BLaER1 (cell line): ENCODE measurements around the gene NLRC3.

Source experiments
- H3K27ac ChIP-seq: shearing (Covaris generic); formaldehyde crosslinking; 2 replicates; pipeline ENCODE4 v1.8.1; 2022
- H3K27me3 ChIP-seq: shearing (Covaris generic); formaldehyde crosslinking; 2 replicates; pipeline ENCODE4 v1.8.1; 2022
- H3K36me3 ChIP-seq: shearing (Covaris generic); formaldehyde crosslinking; 2 replicates; pipeline ENCODE4 v1.8.1; 2022
- H3K4me1 ChIP-seq: shearing (Covaris generic); formaldehyde crosslinking; 2 replicates; pipeline ENCODE4 v1.8.1; 2022
- H3K4me2 ChIP-seq: shearing (Covaris generic); formaldehyde crosslinking; 2 replicates; pipeline ENCODE4 v1.8.1; 2022
- H3K4me3 ChIP-seq: shearing (Covaris generic); formaldehyde crosslinking; 2 replicates; pipeline ENCODE4 v1.8.1; 2022
- H3K9ac ChIP-seq: shearing (Covaris generic); formaldehyde crosslinking; 2 replicates; pipeline ENCODE4 v1.8.1; 2022
- H3K9me3 ChIP-seq: shearing (Covaris generic); formaldehyde crosslinking; 2 replicates; pipeline ENCODE4 v1.8.1; 2022
- H4K20me1 ChIP-seq: shearing (Covaris generic); formaldehyde crosslinking; 2 replicates; pipeline ENCODE4 v1.8.1; 2022
- Cebpa-rat ChIP-seq: shearing (Covaris generic); IDR thresholded peaks from 2 replicates; pipeline ENCODE4 v1.8.1; 2022

NLRC3 gene

DNA sequence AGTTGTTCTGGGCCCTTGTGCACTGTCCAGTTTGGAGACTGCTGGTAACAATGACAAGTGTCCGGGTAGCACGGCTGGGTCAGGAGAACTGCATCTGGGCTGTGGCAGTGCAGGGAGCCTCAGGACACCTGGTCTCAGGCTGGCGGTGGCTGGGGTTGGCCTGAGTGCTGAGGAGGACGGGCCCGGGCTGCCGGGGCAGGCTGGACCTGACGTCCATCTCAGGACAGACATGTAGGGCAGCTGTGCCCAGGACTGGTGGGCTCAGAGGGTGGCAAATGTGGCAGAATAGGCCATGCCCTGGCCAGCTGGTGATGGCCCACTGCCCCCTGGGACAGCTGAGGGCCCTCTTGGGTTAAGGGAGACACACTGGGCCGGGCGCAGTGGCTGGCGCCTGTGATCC lies 4.2 kb upstream of the NLRC3 start:
- peak overlapping the region; percentile 87; the same call in 1 of the 2 replicates for H3K27ac ChIP-seq
- H3K4me3 ChIP-seq, result no peak overlapping the region
- peaks cover 27% of the 10 kb centered on the region for H3K36me3 ChIP-seq
- peaks cover 83% of the 10 kb centered on the region for H3K4me1 ChIP-seq
- H3K9ac ChIP-seq, result peak overlapping the region; percentile 38; the same call in 1 of the 2 replicates
- peak overlapping the region; percentile 98 for H3K4me2 ChIP-seq
- TF ChIP-seq Cebpa-rat, result no peak
- H4K20me1 ChIP-seq, result peaks cover 7% of the 10 kb centered on the region; the same call in 1 of the 2 replicates
- no peaks in the 10 kb centered on the region for H3K9me3 ChIP-seq
- no peaks in the 10 kb centered on the region for H3K27me3 ChIP-seq

- peak overlapping the region; percentile 60 for H3K9ac ChIP-seq
- peaks cover 7% of the 10 kb centered on the region; the same call in 1 of the 2 replicates for H4K20me1 ChIP-seq
- TF ChIP-seq Cebpa-rat, result no peak
- H3K4me3 ChIP-seq, result peak overlapping the region; percentile 43
- peaks cover 83% of the 10 kb centered on the region for H3K4me1 ChIP-seq
- peaks cover 27% of the 10 kb centered on the region for H3K36me3 ChIP-seq
- peak overlapping the region; percentile 98 for H3K4me2 ChIP-seq
- no peaks in the 10 kb centered on the region for H3K9me3 ChIP-seq
- no peaks in the 10 kb centered on the region for H3K27me3 ChIP-seq
- H3K27ac ChIP-seq, result peak overlapping the region; percentile 87
Measured at GRCh38 chr16:3580686-3581085, 3.5 kb upstream of the NLRC3 start.

- Histone ChIP-seq H3K27me3 (no peaks in the 10 kb centered on the region), H3K36me3 (peaks cover 27% of the 10 kb centered on the region), H3K4me2 (peak overlapping the region; percentile 98), H3K4me1 (peaks cover 83% of the 10 kb centered on the region), H3K27ac (peak overlapping the region; percentile 87), H3K4me3 (peak overlapping the region; percentile 43), H3K9ac (peak overlapping the region; percentile 65), H4K20me1 (peaks cover 7% of the 10 kb centered on the region; the same call in 1 of the 2 replicates), H3K9me3 (no peaks in the 10 kb centered on the region)
- no peak for TF ChIP-seq Cebpa-rat
Measured at GRCh38 chr16:3580251-3580651, 3.0 kb upstream of the NLRC3 start.

- Histone ChIP-seq H3K9me3 (no peaks in the 10 kb centered on the region), H3K36me3 (peaks cover 26% of the 10 kb centered on the region), H3K27me3 (no peaks in the 10 kb centered on the region), H3K4me2 (peak overlapping the region; percentile 98), H4K20me1 (peaks cover 7% of the 10 kb centered on the region; the same call in 1 of the 2 replicates), H3K4me1 (peaks cover 83% of the 10 kb centered on the region), H3K27ac (peak overlapping the region; percentile 87), H3K4me3 (peak overlapping the region; percentile 43), H3K9ac (peak overlapping the region; percentile 65)
- TF ChIP-seq Cebpa-rat, result no peak
Measured at GRCh38 chr16:3579776-3580175, 2.6 kb upstream of the NLRC3 start.

DNA sequence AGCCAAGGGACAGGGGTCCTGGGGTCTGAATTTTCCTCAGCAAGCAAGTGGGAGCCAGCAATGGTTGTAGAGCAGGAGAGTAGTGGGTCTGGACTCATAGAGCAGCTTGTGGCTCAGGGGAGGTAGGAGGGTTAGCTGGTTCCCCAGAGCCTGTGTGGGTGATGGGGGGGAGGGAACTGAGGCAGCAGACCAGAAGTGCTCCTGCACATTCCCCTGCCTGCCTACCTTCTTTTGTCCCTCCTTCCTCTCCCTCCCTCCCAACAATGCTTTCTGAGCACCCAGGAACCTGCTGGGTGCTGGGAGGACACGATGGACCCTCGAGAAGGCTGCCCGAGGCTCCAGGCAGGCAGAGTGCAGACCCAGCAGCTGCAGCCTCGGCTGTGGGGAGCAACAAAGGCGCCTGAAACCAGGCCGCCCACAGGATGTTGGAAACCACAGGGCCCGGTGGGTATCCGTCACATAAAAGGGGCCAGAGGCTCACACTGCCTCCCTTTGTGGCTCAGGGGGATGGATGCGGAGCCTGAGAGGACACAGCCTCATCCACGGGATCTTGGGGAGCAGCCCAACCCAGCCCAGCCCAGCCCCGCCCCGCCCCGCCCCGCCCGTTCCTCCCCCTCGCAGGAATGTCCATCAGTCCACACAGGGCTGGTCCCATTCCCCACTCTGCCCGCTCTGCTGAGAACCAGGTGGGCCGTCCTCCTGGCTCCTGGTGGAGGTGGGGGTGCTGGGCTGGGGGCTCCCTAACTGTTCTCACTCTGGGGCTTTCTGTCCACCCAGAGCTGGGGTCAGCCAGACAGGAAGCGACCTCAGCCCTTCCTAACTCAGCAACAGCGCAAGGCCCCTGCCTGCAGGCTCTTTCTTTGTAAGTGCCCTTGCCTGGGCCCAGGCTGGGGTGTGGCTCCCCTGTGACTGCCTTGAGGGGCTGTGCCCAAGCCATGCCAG lies 1.7 kb upstream of the NLRC3 start:
- Histone ChIP-seq H3K27ac (peak overlapping the region; percentile 92), H3K9me3 (no peaks in the 10 kb centered on the region), H3K4me2 (peak overlapping the region; percentile 98), H3K4me1 (peaks cover 78% of the 10 kb centered on the region), H3K36me3 (peaks cover 17% of the 10 kb centered on the region), H4K20me1 (peaks cover 7% of the 10 kb centered on the region; the same call in 1 of the 2 replicates), H3K4me3 (peak overlapping the region; percentile 43), H3K27me3 (no peaks in the 10 kb centered on the region), H3K9ac (peak overlapping the region; percentile 65)
- no peak for TF ChIP-seq Cebpa-rat

GRCh38 chr16:3578121-3578520 lies 918 bp upstream of the NLRC3 start:
- Histone ChIP-seq H3K9me3 (no peaks in the 10 kb centered on the region), H3K4me3 (peak overlapping the region; percentile 19; the same call in 1 of the 2 replicates), H3K36me3 (peaks cover 16% of the 10 kb centered on the region), H3K4me2 (peak overlapping the region; percentile 98), H3K9ac (no peak overlapping the region), H4K20me1 (peaks cover 7% of the 10 kb centered on the region; the same call in 1 of the 2 replicates), H3K4me1 (peaks cover 83% of the 10 kb centered on the region), H3K27me3 (no peaks in the 10 kb centered on the region), H3K27ac (peak overlapping the region; percentile 92)
- no peak for TF ChIP-seq Cebpa-rat

DNA sequence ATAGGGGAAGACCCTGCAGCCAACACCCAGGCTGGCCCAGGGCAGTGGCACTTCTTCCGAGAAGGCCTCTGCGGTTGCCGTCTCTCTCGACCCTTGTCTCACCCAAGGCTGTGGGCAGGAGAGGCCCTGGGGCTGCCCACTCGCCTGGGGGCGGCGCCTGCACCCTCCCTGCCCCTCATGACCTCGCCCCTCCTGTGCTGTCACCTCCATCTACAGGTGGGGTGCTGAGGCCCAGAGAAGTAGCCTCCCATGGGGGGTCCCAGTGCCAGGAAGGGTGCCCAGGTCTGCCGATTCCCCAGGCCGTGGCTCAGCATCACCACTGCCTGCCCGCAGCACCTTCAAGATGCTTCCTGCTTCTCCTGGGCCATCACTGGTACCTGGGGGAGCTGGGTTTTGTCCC lies 992 bp downstream of the NLRC3 start:
- H3K4me1 ChIP-seq, result peaks cover 69% of the 10 kb centered on the region
- peak overlapping the region; percentile 98 for H3K4me2 ChIP-seq
- H3K27me3 ChIP-seq, result no peaks in the 10 kb centered on the region
- H3K9ac ChIP-seq, result peak overlapping the region; percentile 83
- no peak for TF ChIP-seq Cebpa-rat
- peak overlapping the region; percentile 92 for H3K27ac ChIP-seq
- peaks cover 7% of the 10 kb centered on the region; the same call in 1 of the 2 replicates for H4K20me1 ChIP-seq
- H3K4me3 ChIP-seq, result peak overlapping the region; percentile 72
- peaks cover 8% of the 10 kb centered on the region for H3K9me3 ChIP-seq
- peaks cover 15% of the 10 kb centered on the region; the same call in 1 of the 2 replicates for H3K36me3 ChIP-seq

GRCh38 chr16:3575491-3575890 lies 1.7 kb downstream of the NLRC3 start:
- Histone ChIP-seq H3K9ac (peak overlapping the region; percentile 83; the same call in 1 of the 2 replicates), H3K4me1 (peaks cover 62% of the 10 kb centered on the region), H3K4me2 (peak overlapping the region; percentile 98), H3K9me3 (peaks cover 15% of the 10 kb centered on the region), H3K36me3 (peaks cover 22% of the 10 kb centered on the region), H3K27me3 (no peaks in the 10 kb centered on the region), H3K4me3 (peak overlapping the region; percentile 72), H4K20me1 (peaks cover 7% of the 10 kb centered on the region; the same call in 1 of the 2 replicates), H3K27ac (peak overlapping the region; percentile 92)
- no peak for TF ChIP-seq Cebpa-rat

- Histone ChIP-seq H3K9me3 (peaks cover 22% of the 10 kb centered on the region), H3K4me2 (no peak overlapping the region), H3K27ac (no peak overlapping the region), H3K36me3 (peaks cover 30% of the 10 kb centered on the region), H3K9ac (no peak overlapping the region), H3K4me1 (peaks cover 49% of the 10 kb centered on the region), H3K27me3 (no peaks in the 10 kb centered on the region), H3K4me3 (no peak overlapping the region), H4K20me1 (0 out of 2 replicates have a peak, but pooled peaks cover under 1% of the 10 kb centered on the region)
- no peak for TF ChIP-seq Cebpa-rat
Measured at GRCh38 chr16:3574195-3574594, 3.0 kb downstream of the NLRC3 start.
